Activated B cell treated with CpG ODN at 0.5 μM for 24 hours (primary cell): ENCODE measurements around the gene MICA. TPM values are rescaled to one million over a fixed set of nuclear protein-coding genes. Genes with fewer than 3 reads are reported as not detected.
A peak's percentile ranks its signal among the peaks of the same experiment; 100 is the strongest.
"Not testable (repeated sequence)": the region's sequence is repeated elsewhere in the genome, so short reads cannot be mapped to it uniquely, and the experiment has no call there.

Source experiments
- ATAC-seq: fragments of 200-7000 bp; cut with Tn5 transposase; one replicate; pipeline ENCODE4 v1.10.0; 2021; ENCODE audit warnings: low read depth, mild to moderate bottlenecking, moderate library complexity
- CTCF ChIA-PET: fragments of 350-600 bp; sonication (Branson Sonifier 250); formaldehyde crosslinking; loops from one replicate; lab custom pipeline; 2021; ENCODE audit warnings: antibody characterized with exemption; lab: Charles Lee
- POLR2A ChIA-PET: fragments of 350-600 bp; sonication (Branson Sonifier 250); formaldehyde crosslinking; loops from one replicate; lab custom pipeline; 2021; ENCODE audit warnings: antibody characterized with exemption; lab: Charles Lee
- DNase-seq: peaks from one replicate; pipeline ENCODE4 v3.0.0; 2022
- H3K27ac Mint-ChIP-seq: one replicate; pipeline ENCODE4 v1.8.0; 2020; ENCODE audit warnings: mixed read lengths
- H3K27me3 Mint-ChIP-seq: one replicate; pipeline ENCODE4 v1.8.0; 2021; ENCODE audit warnings: mixed read lengths
- H3K36me3 Mint-ChIP-seq: one replicate; pipeline ENCODE4 v1.8.0; 2021; ENCODE audit warnings: low read depth, mixed read lengths
- H3K4me1 Mint-ChIP-seq: one replicate; pipeline ENCODE4 v1.8.0; 2021; ENCODE audit warnings: mixed read lengths
- H3K4me3 Mint-ChIP-seq: one replicate; pipeline ENCODE4 v1.8.0; 2020; ENCODE audit warnings: mild to moderate bottlenecking, mixed read lengths
- H3K9me3 Mint-ChIP-seq: one replicate; pipeline ENCODE4 v1.8.0; 2020; ENCODE audit warnings: mixed read lengths
- intact Hi-C: fragments of 100-400 bp; cut with micrococcal nuclease; formaldehyde crosslinking; loops from one replicate; pipeline ENCODE4 v1.15.1; 2024
- total RNA-seq: library from RNA; stranded (reverse); gene quantifications from 2 replicates; pipeline ENCODE4 v1.2.3, GENCODE V29; 2022
- TF ChIP-seq, protein P1 (sequence below): fragments of 200-600 bp; IDR thresholded peaks from one replicate; pipeline ENCODE4 v1.8.0; 2022; ENCODE audit warnings: antibody characterized with exemption, mild to moderate bottlenecking

MICA gene
- total RNA-seq, 1 donor from 2014 or later, result 8.9 TPM

DNA sequence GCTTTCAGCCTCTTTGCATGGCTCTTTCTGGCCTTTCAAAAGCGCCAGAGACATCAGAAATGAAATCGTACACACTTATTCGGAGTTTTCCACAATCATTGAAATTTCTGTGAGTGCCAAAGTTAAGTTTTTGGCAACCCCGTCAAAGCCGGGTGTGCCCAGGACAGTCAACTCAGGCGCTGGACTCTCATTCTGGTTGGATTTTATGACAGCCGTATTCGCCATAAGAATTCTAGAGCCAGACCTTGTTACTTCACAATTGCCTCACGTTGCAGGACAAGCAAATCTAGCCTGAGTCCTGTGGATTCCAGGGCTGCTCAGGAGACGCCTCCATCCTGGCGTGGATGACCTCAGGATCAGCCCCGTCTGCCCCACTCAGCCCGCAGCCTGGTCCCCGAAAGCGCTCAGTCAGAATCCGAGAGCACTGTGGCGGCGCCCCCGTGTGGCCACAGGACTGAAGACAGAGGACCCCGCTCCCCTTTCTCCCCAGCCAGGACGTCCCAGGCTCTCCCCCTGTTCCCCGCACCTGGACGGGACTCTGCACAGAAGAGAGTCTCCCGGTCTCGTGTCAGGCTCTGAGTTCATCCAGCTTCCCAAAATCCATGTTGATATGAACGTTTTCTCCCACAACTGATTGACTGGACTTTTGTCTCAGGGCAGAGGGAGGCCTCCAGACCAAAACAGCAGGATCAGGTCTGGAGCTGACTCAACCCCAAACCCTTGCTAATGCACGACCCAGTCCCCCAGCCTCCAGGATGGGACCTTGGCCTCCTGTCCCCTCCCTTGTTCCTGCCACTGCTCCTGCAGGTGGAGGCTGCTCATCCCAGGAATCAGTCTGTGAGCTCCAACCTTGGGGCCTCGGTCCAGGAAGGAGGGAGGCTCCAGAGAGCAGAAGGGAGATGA, 38.2 kb downstream of the MICA start:
- ATAC-seq (peak; percentile 98), DNase-seq (peak; percentile 81)
- TF ChIP-seq, protein P1, sequence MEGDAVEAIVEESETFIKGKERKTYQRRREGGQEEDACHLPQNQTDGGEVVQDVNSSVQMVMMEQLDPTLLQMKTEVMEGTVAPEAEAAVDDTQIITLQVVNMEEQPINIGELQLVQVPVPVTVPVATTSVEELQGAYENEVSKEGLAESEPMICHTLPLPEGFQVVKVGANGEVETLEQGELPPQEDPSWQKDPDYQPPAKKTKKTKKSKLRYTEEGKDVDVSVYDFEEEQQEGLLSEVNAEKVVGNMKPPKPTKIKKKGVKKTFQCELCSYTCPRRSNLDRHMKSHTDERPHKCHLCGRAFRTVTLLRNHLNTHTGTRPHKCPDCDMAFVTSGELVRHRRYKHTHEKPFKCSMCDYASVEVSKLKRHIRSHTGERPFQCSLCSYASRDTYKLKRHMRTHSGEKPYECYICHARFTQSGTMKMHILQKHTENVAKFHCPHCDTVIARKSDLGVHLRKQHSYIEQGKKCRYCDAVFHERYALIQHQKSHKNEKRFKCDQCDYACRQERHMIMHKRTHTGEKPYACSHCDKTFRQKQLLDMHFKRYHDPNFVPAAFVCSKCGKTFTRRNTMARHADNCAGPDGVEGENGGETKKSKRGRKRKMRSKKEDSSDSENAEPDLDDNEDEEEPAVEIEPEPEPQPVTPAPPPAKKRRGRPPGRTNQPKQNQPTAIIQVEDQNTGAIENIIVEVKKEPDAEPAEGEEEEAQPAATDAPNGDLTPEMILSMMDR, result peak; percentile 59
- no peak overlapping the region for H3K4me3 Mint-ChIP-seq
- no peak overlapping the region for H3K27ac Mint-ChIP-seq
- peaks cover 13% of the 10 kb centered on the region for H3K9me3 Mint-ChIP-seq
- H3K27me3 Mint-ChIP-seq, result peaks cover 24% of the 10 kb centered on the region
- H3K4me1 Mint-ChIP-seq, result peaks cover 16% of the 10 kb centered on the region
- ChIA-PET POLR2A (interaction anchor here (0.6 to 1.8 kb wide), 3 partner anchors 21 to 294 kb away, joined by 7 to 25 read pairs (median 8); no protein-coding TSS in a partner anchor), CTCF (interaction anchor here (0.6 to 1.9 kb wide), 11 partner anchors 9 to 810 kb away, joined by 3 to 20 read pairs (median 4); partner anchors contain the start of gene MICA)
- intact Hi-C loops, result loop anchor here (1.0 to 2.0 kb wide), 3 partner anchors 44 to 305 kb away; no protein-coding TSS in a partner anchor
- H3K36me3 Mint-ChIP-seq, result peaks cover 2% of the 10 kb centered on the region

DNA sequence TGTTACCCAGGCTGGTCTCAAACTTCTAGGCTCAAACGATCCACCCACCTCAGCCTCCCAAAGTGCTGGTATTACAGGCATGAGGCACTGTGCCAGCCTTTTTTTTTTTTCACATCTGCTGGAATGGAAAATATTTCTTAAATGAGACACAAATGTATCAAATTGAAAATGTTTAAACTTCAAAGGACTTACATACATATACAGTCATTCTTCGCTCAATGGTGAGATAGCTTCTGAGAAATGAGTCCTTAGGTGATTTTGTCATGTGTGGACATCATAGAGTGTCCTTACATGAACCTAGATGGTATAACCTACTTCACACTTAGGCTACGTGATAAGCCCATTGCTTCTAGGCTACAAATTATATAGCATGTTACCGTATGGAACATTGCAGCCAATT, 43.1 kb downstream of the MICA start:
- ATAC-seq (no peak), DNase-seq (no peak)
- ChIA-PET POLR2A (no interaction called here), CTCF (no interaction called here)
- intact Hi-C loops, result no loop called here
- Mint-ChIP-seq H3K27me3 (peaks cover 19% of the 10 kb centered on the region), H3K4me1 (peaks cover 15% of the 10 kb centered on the region), H3K27ac (no peak overlapping the region), H3K4me3 (no peak overlapping the region), H3K36me3 (no peaks in the 10 kb centered on the region), H3K9me3 (no peaks in the 10 kb centered on the region)
- TF ChIP-seq, protein P1, result no peak

DNA sequence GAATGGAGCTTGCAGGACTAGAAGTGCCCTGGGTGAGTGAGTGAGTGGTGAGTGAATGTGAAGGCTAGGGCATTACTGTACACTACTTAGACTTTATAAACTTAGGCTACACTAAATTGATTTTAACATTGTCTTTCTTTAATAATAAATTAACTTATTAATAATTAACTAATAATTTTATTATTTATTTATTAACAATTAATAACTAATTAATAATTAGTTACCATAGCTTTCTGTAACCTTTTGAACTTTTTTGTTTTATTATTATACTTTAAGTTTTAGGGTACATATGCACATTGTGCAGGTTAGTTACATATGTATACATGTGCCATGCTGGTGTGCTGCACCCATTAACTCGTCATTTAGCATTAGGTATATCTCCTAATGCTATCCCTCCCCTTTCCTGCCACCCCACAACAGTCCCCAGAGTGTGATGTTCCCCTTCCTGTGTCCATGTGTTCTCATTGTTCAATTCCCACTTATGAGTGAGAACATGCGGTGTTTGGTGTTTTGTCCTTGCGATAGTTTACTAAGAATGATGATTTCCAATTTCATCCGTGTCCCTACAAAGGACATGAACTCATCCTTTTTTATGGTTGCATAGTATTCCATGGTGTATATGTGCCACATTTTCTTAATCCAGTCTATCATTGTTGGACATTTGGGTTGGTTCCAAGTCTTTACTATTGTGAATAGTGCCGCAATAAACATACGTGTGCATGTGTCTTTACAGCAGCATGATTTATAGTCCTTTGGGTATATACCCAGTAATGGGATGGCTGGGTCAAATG, 43.8 kb downstream of the MICA start:
- H3K36me3 Mint-ChIP-seq, ATAC-seq, H3K9me3 Mint-ChIP-seq, H3K27ac Mint-ChIP-seq, DNase-seq, intact Hi-C loops, CTCF ChIA-PET, H3K4me3 Mint-ChIP-seq, H3K4me1 Mint-ChIP-seq, POLR2A ChIA-PET: not testable (repeated sequence)
- H3K27me3 Mint-ChIP-seq, result peaks cover 19% of the 10 kb centered on the region

DNA sequence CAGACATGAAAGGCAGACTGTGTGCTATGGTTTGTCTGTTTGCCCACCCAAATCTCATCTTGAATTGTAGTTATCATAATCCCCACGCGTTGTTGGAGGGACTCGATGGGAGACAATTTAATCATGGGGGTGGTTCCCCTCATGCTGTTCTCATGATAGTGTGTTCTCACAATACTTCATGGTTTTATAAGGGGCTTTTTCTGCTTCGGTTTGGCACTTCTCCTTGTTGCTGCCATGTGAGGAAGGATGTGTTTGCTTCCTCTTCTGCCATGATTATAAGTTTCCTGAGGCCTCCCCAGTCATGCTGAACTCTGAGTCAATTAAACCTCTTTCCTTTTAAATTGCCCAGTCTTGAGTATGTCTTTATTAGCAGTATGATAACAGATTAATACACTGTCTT, 47.4 kb downstream of the MICA start:
- ATAC-seq (no peak), DNase-seq (no peak)
- Mint-ChIP-seq H3K4me3 (no peak overlapping the region), H3K36me3 (peaks cover 4% of the 10 kb centered on the region), H3K9me3 (peaks cover 6% of the 10 kb centered on the region), H3K27ac (no peak overlapping the region), H3K27me3 (peaks cover 11% of the 10 kb centered on the region), H3K4me1 (no peaks in the 10 kb centered on the region)
- ChIA-PET CTCF (no interaction called here), POLR2A (no interaction called here)
- TF ChIP-seq, protein P1, result no peak
- intact Hi-C loops, result no loop called here

DNA sequence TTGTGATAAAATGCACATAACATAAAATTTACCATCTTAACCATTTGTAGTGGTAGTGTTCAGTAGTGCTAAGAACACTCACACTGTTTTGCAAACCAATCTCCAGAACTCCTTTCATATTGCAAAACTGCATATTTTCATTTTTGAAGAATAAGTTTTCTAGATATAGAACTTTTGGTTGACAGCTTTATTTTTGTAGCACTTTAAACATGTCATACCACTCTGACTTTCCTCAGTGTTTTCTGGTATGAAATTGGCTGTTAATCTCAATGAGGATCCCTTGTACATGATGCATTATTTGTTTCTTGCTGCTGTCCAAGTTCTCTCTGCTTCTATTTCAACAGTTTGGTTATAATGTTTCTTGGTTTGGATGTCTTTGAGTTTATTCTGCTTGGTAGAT, 49.5 kb downstream of the MICA start:
- CTCF ChIA-PET, result interaction anchor here (1.0 to 1.9 kb wide), 3 partner anchors 11 to 55 kb away, joined by 3 to 7 read pairs (median 3); no protein-coding TSS in a partner anchor
- TF ChIP-seq, protein P1, result no peak
- Mint-ChIP-seq H3K36me3 (peaks cover 4% of the 10 kb centered on the region), H3K4me3 (no peak overlapping the region), H3K27ac (no peak overlapping the region), H3K9me3 (peaks cover 6% of the 10 kb centered on the region), H3K27me3 (peaks cover 9% of the 10 kb centered on the region), H3K4me1 (no peaks in the 10 kb centered on the region)
- ATAC-seq (no peak), DNase-seq (no peak)
- POLR2A ChIA-PET, result interaction anchor here (1.4 kb wide), 1 partner anchor 10 kb away, joined by 4 read pairs; no protein-coding TSS in a partner anchor
- intact Hi-C loops, result no loop called here
